NCI-H748 (cell line): ENCODE data around the gene CAMK2A.

Experiments used
- DNase-seq: peaks from one replicate; lab custom pipeline; 2025; ENCODE audit not compliant: unreplicated experiment; lab: John Stamatoyannopoulos, UW

Gene CAMK2A

DNA sequence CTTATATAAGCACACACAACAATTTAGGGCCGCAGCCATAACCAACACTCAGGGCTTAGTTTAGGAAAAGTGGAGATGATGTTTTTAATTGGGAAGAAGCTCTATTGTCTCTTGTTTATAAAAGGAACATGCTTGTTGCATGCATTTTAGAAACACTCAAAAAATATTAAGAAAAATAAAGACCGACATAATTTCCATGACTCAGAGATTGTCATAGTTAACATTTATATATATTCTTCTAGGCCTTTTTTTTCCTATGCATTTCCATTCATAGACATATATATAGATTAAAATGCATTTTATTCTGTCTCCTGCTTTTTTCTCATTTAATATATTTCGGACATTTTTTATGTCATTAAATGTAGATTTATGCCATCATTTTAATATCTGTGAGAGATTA, 26.7 kb upstream of the CAMK2A start:
- DNase-seq: no peak

GRCh38 chr5:150315245-150315644, 25.7 kb upstream of the CAMK2A start:
- no peak for DNase-seq

DNA sequence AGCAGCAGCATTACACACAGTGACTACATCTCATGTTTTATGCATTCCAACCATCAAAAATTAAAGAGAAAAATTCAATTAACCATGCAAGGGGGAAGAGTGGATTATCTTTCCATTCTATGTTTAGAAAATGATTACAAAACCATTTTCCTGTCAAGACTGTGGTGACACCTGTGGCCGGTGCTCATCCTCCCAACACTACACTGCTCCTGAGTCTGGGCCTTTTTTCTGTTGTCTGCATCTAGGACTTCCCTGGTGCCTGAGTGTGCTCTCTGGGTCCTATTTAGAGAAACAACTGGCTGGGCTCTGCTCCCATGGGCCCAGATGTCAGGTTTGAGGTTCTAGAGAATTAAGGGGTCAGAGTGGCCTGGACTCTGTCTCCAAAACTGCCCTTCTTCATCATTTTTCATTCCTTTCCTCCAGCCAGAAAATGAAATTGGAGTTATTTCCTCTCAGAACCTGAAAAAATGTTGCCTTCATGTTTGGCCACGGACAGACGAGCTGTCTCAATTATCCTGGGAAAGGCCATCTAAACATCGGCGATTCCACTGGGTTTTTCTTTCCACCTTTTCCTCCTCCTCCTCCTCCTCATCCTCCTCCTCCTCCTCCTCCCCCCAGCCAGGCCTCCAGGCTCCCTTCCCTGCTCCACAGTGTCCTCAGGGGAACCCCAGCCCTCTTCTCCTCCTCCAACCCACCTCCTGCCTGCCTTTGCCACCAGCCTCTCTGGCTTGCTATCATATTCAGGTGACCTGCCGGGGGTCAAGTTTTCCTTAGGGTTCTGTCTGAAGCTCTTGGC, 24.5 kb upstream of the CAMK2A start:
- no peak for DNase-seq

DNA sequence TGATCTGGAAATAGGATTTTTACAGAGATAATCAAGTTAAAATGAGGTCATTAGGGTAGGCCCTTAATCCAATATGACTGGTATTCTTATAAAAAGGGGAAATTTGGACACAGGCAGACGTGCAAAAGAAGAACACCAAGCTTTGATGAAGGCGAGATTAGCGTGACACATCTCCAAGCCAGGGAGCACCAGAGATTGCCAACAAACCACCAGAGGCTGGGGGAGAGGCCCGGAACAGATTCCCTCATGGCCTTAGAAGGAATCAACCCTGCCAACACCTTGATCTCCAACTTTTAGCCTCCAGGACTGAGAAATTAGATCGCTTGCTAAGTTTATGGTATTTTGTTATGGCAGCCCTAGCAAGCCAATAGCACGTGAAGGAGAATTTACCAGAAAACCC, 23.9 kb upstream of the CAMK2A start:
- DNase-seq: no peak

DNA sequence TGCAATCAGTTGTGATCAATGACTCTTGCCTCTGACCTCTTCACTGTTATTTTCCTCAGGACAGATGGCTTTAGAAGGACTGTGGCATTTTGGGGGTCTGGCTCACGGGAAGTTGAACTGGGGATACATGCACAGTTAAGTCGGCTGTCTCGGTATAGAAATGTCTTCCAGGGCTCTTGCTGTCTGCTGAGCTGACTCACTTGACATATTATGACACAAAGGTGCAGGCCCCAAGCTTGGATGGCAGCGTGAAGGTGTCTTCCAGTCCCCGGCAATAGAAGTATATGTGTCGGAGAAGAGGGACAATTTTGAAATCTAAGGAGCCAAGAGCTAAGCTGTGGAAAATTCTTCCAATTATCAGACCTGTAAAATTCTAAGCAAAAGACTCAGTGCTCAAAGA, 22.9 kb upstream of the CAMK2A start:
- DNase-seq: no peak

- DNase-seq: no peak
Observed at GRCh38 chr5:150311015-150311692, 21.6 kb upstream of the CAMK2A start.

- no peak for DNase-seq
Observed at GRCh38 chr5:150310246-150310645, 20.7 kb upstream of the CAMK2A start.

DNA sequence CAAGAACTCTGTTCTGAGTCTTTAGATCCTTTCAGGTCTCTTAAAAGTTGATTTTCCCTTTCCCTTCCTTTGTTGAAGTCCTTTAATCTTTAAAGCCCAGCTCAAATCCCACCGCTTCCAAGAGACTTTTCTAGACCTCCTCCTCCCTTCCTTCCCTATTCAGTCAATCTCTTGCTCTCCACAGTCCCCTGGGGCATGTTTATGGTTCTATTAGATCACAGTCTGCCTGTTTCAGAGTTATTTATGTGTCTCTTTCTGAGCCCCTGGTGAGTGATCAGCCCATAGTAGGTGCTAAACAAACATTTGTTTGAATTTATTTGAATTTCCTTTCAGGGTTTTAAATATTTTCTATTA, 20.3 kb upstream of the CAMK2A start:
- DNase-seq: no peak

DNA sequence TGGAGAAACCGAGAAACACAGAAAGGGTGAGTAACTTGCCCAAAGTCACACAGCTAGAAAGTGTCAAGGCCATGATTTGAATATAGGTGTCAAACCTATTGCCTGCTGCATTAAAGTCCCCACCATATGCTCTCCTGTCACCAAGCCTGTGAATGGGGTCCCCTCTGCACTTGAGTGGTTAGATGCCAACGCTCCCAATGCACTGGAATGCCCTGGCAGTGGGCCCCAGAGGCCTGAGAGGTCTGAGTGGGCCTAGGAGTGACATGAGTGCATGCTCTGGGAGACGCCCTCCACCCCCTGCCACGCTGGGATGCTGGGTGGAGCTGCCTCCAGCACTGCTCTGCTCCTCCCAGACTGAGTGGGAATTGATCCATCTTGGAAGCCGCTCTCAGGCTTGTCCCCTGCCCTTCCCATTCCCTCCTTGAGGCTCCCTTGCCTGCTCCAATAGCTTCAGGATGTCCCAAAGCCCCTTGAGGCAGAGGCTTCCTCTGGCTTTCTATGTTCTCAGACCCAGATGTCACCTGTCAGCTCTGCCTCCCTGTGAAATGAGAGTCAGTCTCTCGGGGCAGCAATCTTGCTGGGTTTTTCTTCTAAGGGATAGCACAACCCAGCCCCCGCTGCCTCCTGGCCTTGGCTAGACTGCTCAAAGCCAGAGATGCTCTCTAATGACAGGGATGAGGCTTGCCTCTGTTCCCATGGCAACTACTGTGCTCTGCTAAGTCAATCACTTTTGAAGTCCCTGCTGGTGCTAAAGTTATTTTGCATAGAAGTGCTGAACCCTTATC, 19.7 kb upstream of the CAMK2A start:
- DNase-seq: peak; percentile 58

- no peak for DNase-seq
Observed at GRCh38 chr5:150307617-150308426, 18.2 kb upstream of the CAMK2A start.

- DNase-seq: no peak
Observed at GRCh38 chr5:150306775-150307174, 17.2 kb upstream of the CAMK2A start.

- DNase-seq: no peak
Observed at GRCh38 chr5:150305557-150305956, 16.0 kb upstream of the CAMK2A start.

GRCh38 chr5:150305095-150305494, 15.5 kb upstream of the CAMK2A start:
- no peak for DNase-seq

DNA sequence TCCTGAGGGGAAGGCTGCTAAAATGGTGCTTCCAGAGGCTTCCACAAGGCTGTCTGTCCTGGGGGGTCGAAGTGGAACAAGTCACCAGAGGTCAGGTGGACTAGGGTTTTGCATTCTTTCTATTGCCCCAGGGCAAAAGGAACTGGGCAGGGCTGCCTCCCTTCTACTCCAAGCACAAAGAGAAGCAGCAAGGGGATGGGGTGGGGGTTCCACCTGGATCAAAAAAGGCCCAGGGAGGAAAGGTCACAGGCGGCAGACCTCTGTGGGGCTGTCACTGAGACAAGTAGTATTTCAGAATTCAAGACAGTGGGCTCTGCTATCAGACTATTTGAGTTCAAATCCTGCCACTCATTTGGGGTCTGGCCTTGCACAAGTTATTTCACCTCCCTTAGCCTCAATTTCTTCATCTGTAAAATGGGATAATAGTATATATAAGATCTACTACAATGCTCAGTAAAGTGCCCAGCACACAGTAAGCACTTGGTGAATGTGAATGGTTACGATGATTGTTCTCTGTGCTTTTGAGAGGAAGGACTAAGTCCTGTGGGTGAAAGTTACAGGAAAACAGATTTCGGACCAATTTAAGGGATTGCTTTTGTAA, 15.0 kb upstream of the CAMK2A start:
- no peak for DNase-seq

- DNase-seq: no peak
Observed at GRCh38 chr5:150303660-150304386, 14.2 kb upstream of the CAMK2A start.

DNA sequence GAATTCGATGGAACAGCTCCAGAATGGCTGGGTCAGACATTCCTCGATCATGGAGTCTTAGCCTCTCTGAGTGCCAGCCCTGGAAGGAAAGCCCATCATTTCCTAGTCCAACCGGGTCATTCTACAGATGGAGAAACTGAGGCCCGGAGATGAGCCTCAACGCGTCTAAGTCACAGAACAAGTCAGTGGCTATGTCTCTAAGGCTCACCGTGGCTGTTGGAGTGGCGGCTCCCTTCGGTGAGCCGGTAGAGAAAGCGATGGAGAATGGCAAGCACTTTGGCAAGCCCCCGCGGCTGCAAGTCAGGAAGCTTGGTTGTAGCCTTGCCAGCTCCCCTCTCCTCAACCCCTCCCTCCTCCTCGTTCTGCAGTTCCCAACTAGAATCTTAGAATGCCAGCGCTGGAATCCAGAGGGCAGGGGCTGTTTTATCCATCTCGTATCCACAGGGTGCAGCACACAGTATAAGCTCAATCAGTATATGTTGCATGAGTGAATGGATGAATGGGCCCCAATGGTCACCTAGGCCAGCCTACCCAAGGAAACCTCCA, 13.6 kb upstream of the CAMK2A start:
- DNase-seq: no peak

DNA sequence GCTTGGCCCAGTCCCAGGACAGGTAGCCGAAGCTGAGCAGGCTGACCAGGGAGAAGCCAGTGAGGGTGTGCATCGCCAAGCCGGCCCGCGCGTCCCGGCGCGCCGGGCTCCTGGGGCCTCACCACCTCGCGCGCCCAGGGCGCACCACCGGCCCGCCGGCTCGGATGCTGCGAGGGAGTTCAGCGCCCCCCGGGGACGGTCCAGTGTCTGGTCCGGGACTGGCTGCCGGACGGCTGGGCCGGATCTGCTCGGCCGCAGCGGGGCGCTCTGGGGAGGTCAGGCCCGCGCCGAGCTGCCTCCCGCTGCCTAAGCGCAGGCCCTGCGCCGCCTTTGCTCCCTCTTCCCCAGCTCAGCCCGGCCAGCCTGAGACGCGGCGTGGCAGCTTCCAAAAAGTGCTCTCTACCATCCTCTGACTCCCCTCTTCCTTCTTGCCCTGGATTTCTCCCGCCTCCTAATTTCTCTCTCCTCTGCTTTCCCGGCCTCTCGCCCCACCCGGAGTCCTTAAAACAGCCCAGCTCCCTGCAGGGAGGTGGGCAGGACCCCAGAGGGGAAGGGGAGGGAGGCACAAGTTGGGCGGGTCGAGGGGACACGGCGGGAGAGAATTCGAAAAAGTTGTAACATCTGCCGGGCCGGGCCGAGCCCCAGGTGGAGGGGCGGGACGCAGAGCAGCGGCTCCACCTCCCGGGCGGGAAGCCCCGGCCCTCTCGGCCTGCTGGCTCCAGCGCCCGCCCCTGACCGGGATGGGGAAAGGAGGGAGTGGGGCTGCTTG, 12.9 kb upstream of the CAMK2A start, which contains the start of gene ARSI:
Gene ARSI (minus strand): TSS at position 605 of the 769 bp plus-strand sequence. CDS start 532 bp downstream, at position 73.
- no peak for DNase-seq

DNA sequence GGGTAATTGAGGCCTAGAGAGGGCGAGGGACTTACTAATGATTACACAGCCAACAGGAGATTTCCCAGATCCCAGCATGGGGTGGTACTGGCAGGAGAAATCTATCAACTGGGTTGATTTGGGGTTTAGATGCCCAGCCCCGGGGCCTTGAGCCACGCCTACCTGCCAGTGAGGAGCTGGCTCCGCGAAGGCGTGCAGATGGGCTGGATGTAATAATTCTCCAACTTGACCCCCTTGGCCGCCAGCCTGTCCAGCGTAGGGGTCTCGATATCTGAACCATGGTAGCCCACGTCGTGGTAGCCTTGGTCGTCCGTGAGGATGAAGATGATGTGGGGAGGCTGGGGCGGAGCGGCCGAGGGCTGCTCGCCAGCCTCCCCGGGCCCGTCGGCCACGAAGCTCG, 12.3 kb upstream of the CAMK2A start:
- DNase-seq: no peak

GRCh38 chr5:150301170-150301505, 11.6 kb upstream of the CAMK2A start:
- no peak for DNase-seq
